ENCODE measurements around the gene GPBAR1.
"Not testable (repeated sequence)": the region's sequence is repeated elsewhere in the genome, so short reads cannot be mapped to it uniquely, and the experiment has no call there.

The GPBAR1 gene

GRCh38 chr2:218310853-218311540 is 50.2 kb downstream of the GPBAR1 start:
- DNase-seq = no peak

GRCh38 chr2:218311541-218312266 is 50.9 kb downstream of the GPBAR1 start:
- DNase-seq = not testable (repeated sequence)

- DNase-seq = no peak
Observed at GRCh38 chr2:218312267-218312756, 51.5 kb downstream of the GPBAR1 start.

GRCh38 chr2:218313356-218313755 is 52.5 kb downstream of the GPBAR1 start:
- DNase-seq = no peak

Data from C1 segment of cervical spinal cord (tissue), 14 donors.